ENCODE data around the gene IVD.

The IVD gene

DNA sequence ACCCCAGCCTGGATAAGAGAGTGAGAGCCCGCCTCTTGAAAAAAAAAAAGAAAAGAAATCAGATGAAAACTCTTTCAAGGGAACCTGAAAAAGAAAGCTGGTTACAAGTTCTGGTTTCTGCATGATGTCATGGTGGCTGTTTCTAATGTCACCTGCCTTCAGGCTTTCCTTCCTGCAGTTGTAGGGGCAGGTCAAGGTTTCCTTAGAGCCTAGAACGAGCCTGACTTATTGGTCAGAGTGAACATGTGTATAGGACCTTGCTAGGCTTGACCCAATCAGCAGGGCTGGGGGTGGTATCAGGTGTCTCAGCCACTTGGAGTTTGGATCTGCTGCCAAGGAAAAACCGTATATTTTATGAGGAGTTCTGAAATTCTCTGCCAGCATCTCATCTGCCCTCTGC lies 3.8 kb downstream of the IVD start:
- H4K8ac ChIP-seq (ENCODE audit: low read depth, low read length), result no peak overlapping the region
- H3K9ac ChIP-seq (ENCODE audit: low read length), result no peak overlapping the region
- H3K18ac ChIP-seq (ENCODE audit: low read length), result no peak overlapping the region
- H2BK5ac ChIP-seq (ENCODE audit: low read length), result no peak overlapping the region
- H3K79me2 ChIP-seq (ENCODE audit: control insufficient read depth, insufficient read depth, low read length), result peaks cover 14% of the 10 kb centered on the region
- no peak overlapping the region for H3K4me3 ChIP-seq (ENCODE audit: low read length)
- H3K27ac ChIP-seq (ENCODE audit: low read depth, low read length), result no peak overlapping the region
- H3K4me1 ChIP-seq (ENCODE audit: control insufficient read depth, low read depth, low read length), result no peaks in the 10 kb centered on the region
- peaks cover 15% of the 10 kb centered on the region for H3K79me1 ChIP-seq (ENCODE audit: low read length)
- H2AK5ac ChIP-seq (ENCODE audit: low read length), result no peak overlapping the region
- no peak overlapping the region for H2BK120ac ChIP-seq (ENCODE audit: low read depth, low read length)
- H3K4ac ChIP-seq (ENCODE audit: low read depth, low read length), result no peak overlapping the region
- no peak overlapping the region for H3K56ac ChIP-seq (ENCODE audit: low read length)
- H4K5ac ChIP-seq (ENCODE audit: low read length), result no peak overlapping the region
- H2BK15ac ChIP-seq (replicated peaks; ENCODE audit: low read depth), result no peak overlapping the region
- H3K36me3 ChIP-seq (ENCODE audit: control insufficient read depth, insufficient read depth, low read length), result peaks cover 15% of the 10 kb centered on the region
- DNase-seq, result no peak
- no peak overlapping the region for H3K4me2 ChIP-seq (ENCODE audit: low read length)
- H3K27me3 ChIP-seq (ENCODE audit: insufficient read depth, low read length, poor library complexity), result no peaks in the 10 kb centered on the region
- no peak overlapping the region for H3K23ac ChIP-seq (ENCODE audit: low read length)
- WGBS (ENCODE audit: extremely low coverage, insufficient coverage, low lambda C conversion rate), result no CpG with 5 or more reads among the region's 3 CpGs

- Histone ChIP-seq H4K5ac (ENCODE audit: low read length) (no peak overlapping the region), H3K56ac (ENCODE audit: low read length) (no peak overlapping the region), H2BK15ac (replicated peaks; ENCODE audit: low read depth) (no peak overlapping the region), H2AK5ac (ENCODE audit: low read length) (no peak overlapping the region), H3K79me1 (ENCODE audit: low read length) (peaks cover 15% of the 10 kb centered on the region), H3K4me1 (ENCODE audit: control insufficient read depth, low read depth, low read length) (no peaks in the 10 kb centered on the region), H3K18ac (ENCODE audit: low read length) (no peak overlapping the region), H3K4ac (ENCODE audit: low read depth, low read length) (no peak overlapping the region), H3K4me2 (ENCODE audit: low read length) (no peak overlapping the region), H4K8ac (ENCODE audit: low read depth, low read length) (no peak overlapping the region), H3K23ac (ENCODE audit: low read length) (no peak overlapping the region), H3K79me2 (ENCODE audit: control insufficient read depth, insufficient read depth, low read length) (peaks cover 14% of the 10 kb centered on the region), H3K27me3 (ENCODE audit: insufficient read depth, low read length, poor library complexity) (no peaks in the 10 kb centered on the region), H3K36me3 (ENCODE audit: control insufficient read depth, insufficient read depth, low read length) (peaks cover 18% of the 10 kb centered on the region), H3K9ac (ENCODE audit: low read length) (no peak overlapping the region), H2BK120ac (ENCODE audit: low read depth, low read length) (no peak overlapping the region), H2BK5ac (ENCODE audit: low read length) (no peak overlapping the region), H3K4me3 (ENCODE audit: low read length) (no peak overlapping the region), H3K27ac (ENCODE audit: low read depth, low read length) (no peak overlapping the region)
- no peak for DNase-seq
- WGBS (ENCODE audit: extremely low coverage, insufficient coverage, low lambda C conversion rate), result no CpG with 5 or more reads among the region's 11 CpGs
Observed at GRCh38 chr15:40410476-40410875, 4.9 kb downstream of the IVD start.

- Histone ChIP-seq H3K36me3 (ENCODE audit: control insufficient read depth, insufficient read depth, low read length) (peaks cover 22% of the 10 kb centered on the region), H3K4me2 (ENCODE audit: low read length) (no peak overlapping the region)
Observed at GRCh38 chr15:40412095-40412759, 6.6 kb downstream of the IVD start.

DNA sequence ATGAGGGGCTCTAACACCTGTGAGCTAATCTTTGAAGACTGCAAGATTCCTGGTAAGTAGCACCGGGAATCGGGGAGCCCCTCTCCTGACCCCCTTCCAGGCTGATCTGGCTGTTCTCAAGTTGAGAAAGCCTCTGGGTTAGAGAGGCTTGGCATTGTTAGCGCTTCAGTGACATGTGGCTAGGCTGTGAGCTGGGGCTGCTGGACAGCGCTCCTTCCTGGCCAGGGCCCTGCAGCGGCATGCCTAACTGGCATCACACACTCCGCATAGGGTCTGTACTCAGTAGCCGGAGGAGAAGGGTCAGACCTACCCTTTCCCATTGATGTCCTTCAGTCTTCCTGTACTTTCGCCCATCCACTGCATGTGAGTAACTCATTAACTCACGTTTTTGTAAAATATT lies 7.4 kb downstream of the IVD start:
- Histone ChIP-seq H3K27me3 (ENCODE audit: insufficient read depth, low read length, poor library complexity) (no peaks in the 10 kb centered on the region), H3K4ac (ENCODE audit: low read depth, low read length) (no peak overlapping the region), H3K4me3 (ENCODE audit: low read length) (no peak overlapping the region), H4K8ac (ENCODE audit: low read depth, low read length) (no peak overlapping the region), H2BK5ac (ENCODE audit: low read length) (no peak overlapping the region), H3K27ac (ENCODE audit: low read depth, low read length) (no peak overlapping the region), H2AK5ac (ENCODE audit: low read length) (no peak overlapping the region), H3K79me2 (ENCODE audit: control insufficient read depth, insufficient read depth, low read length) (no peaks in the 10 kb centered on the region), H3K18ac (ENCODE audit: low read length) (no peak overlapping the region), H2BK15ac (replicated peaks; ENCODE audit: low read depth) (no peak overlapping the region), H3K36me3 (ENCODE audit: control insufficient read depth, insufficient read depth, low read length) (peaks cover 22% of the 10 kb centered on the region), H4K5ac (ENCODE audit: low read length) (no peak overlapping the region), H3K56ac (ENCODE audit: low read length) (no peak overlapping the region), H3K9ac (ENCODE audit: low read length) (no peak overlapping the region), H3K4me2 (ENCODE audit: low read length) (no peak overlapping the region), H2BK120ac (ENCODE audit: low read depth, low read length) (no peak overlapping the region), H3K23ac (ENCODE audit: low read length) (no peak overlapping the region), H3K4me1 (ENCODE audit: control insufficient read depth, low read depth, low read length) (no peaks in the 10 kb centered on the region), H3K79me1 (ENCODE audit: low read length) (peaks cover 4% of the 10 kb centered on the region)
- WGBS (ENCODE audit: extremely low coverage, insufficient coverage, low lambda C conversion rate), result no CpG with 5 or more reads among the region's 9 CpGs
- DNase-seq, result no peak

More at GRCh38 chr15:40412095-40412759, 6.6 kb downstream of the IVD start:
- no peak overlapping the region for H3K27ac ChIP-seq (ENCODE audit: low read depth, low read length)
- no peak overlapping the region for H2BK15ac ChIP-seq (replicated peaks; ENCODE audit: low read depth)
- no peak overlapping the region for H3K9ac ChIP-seq (ENCODE audit: low read length)
- no CpG with 5 or more reads among the region's 7 CpGs for WGBS (ENCODE audit: extremely low coverage, insufficient coverage, low lambda C conversion rate)
- H3K4me1 ChIP-seq (ENCODE audit: control insufficient read depth, low read depth, low read length), result no peaks in the 10 kb centered on the region
- H3K27me3 ChIP-seq (ENCODE audit: insufficient read depth, low read length, poor library complexity), result no peaks in the 10 kb centered on the region
- H4K5ac ChIP-seq (ENCODE audit: low read length), result no peak overlapping the region
- peaks cover 11% of the 10 kb centered on the region for H3K79me1 ChIP-seq (ENCODE audit: low read length)
- H3K4me3 ChIP-seq (ENCODE audit: low read length), result no peak overlapping the region
- H3K4ac ChIP-seq (ENCODE audit: low read depth, low read length), result no peak overlapping the region
- no peak for DNase-seq
- H2BK5ac ChIP-seq (ENCODE audit: low read length), result no peak overlapping the region
- no peak overlapping the region for H3K56ac ChIP-seq (ENCODE audit: low read length)
- H2BK120ac ChIP-seq (ENCODE audit: low read depth, low read length), result no peak overlapping the region
- no peak overlapping the region for H3K18ac ChIP-seq (ENCODE audit: low read length)
- no peak overlapping the region for H3K23ac ChIP-seq (ENCODE audit: low read length)
- no peak overlapping the region for H4K8ac ChIP-seq (ENCODE audit: low read depth, low read length)
- H2AK5ac ChIP-seq (ENCODE audit: low read length), result no peak overlapping the region
- peaks cover 4% of the 10 kb centered on the region for H3K79me2 ChIP-seq (ENCODE audit: control insufficient read depth, insufficient read depth, low read length)

DNA sequence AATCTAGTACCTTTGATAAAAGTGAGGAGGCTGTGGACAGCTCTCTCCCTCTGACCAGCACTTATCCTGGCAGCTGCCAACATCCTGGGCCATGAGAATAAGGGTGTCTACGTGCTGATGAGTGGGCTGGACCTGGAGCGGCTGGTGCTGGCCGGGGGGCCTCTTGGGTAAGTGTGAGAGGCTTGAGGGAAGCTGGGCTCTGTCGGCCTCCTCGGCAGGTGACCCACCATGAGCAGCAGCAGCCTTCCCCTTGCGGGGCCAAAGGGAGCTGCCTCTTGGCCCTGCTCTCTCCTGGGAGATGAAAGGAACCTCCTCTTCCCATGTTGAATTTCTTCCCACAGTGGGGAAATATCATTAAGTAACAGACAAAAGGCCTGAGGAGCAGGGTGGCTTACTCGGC lies 9.2 kb downstream of the IVD start:
- Histone ChIP-seq H4K8ac (ENCODE audit: low read depth, low read length) (no peak overlapping the region), H3K4me3 (ENCODE audit: low read length) (no peak overlapping the region), H3K23ac (ENCODE audit: low read length) (no peak overlapping the region), H3K4me2 (ENCODE audit: low read length) (no peak overlapping the region), H4K5ac (ENCODE audit: low read length) (no peak overlapping the region), H3K4me1 (ENCODE audit: control insufficient read depth, low read depth, low read length) (no peaks in the 10 kb centered on the region), H3K18ac (ENCODE audit: low read length) (no peak overlapping the region), H3K56ac (ENCODE audit: low read length) (no peak overlapping the region), H3K79me2 (ENCODE audit: control insufficient read depth, insufficient read depth, low read length) (no peaks in the 10 kb centered on the region), H3K79me1 (ENCODE audit: low read length) (no peaks in the 10 kb centered on the region), H3K9ac (ENCODE audit: low read length) (no peak overlapping the region), H3K27ac (ENCODE audit: low read depth, low read length) (no peak overlapping the region), H3K27me3 (ENCODE audit: insufficient read depth, low read length, poor library complexity) (no peaks in the 10 kb centered on the region), H2AK5ac (ENCODE audit: low read length) (no peak overlapping the region), H2BK15ac (replicated peaks; ENCODE audit: low read depth) (no peak overlapping the region), H3K36me3 (ENCODE audit: control insufficient read depth, insufficient read depth, low read length) (peaks cover 19% of the 10 kb centered on the region), H3K4ac (ENCODE audit: low read depth, low read length) (no peak overlapping the region), H2BK5ac (ENCODE audit: low read length) (no peak overlapping the region), H2BK120ac (ENCODE audit: low read depth, low read length) (no peak overlapping the region)
- no CpG with 5 or more reads among the region's 7 CpGs for WGBS (ENCODE audit: extremely low coverage, insufficient coverage, low lambda C conversion rate)
- no peak for DNase-seq

- Histone ChIP-seq H2BK120ac (ENCODE audit: low read depth, low read length) (no peak overlapping the region), H3K36me3 (ENCODE audit: control insufficient read depth, insufficient read depth, low read length) (peaks cover 19% of the 10 kb centered on the region), H3K4me1 (ENCODE audit: control insufficient read depth, low read depth, low read length) (no peaks in the 10 kb centered on the region), H2BK15ac (replicated peaks; ENCODE audit: low read depth) (no peak overlapping the region), H3K23ac (ENCODE audit: low read length) (no peak overlapping the region), H3K4me3 (ENCODE audit: low read length) (no peak overlapping the region), H3K27me3 (ENCODE audit: insufficient read depth, low read length, poor library complexity) (no peaks in the 10 kb centered on the region), H3K9ac (ENCODE audit: low read length) (no peak overlapping the region), H3K79me2 (ENCODE audit: control insufficient read depth, insufficient read depth, low read length) (no peaks in the 10 kb centered on the region), H3K56ac (ENCODE audit: low read length) (no peak overlapping the region), H3K27ac (ENCODE audit: low read depth, low read length) (no peak overlapping the region), H3K18ac (ENCODE audit: low read length) (no peak overlapping the region), H3K4me2 (ENCODE audit: low read length) (no peak overlapping the region), H2AK5ac (ENCODE audit: low read length) (no peak overlapping the region), H3K79me1 (ENCODE audit: low read length) (no peaks in the 10 kb centered on the region), H3K4ac (ENCODE audit: low read depth, low read length) (no peak overlapping the region), H4K5ac (ENCODE audit: low read length) (no peak overlapping the region), H4K8ac (ENCODE audit: low read depth, low read length) (no peak overlapping the region), H2BK5ac (ENCODE audit: low read length) (no peak overlapping the region)
- DNase-seq, result no peak
- WGBS (ENCODE audit: extremely low coverage, insufficient coverage, low lambda C conversion rate), result no CpG with 5 or more reads among the region's 10 CpGs
Observed at GRCh38 chr15:40415226-40415625, 9.6 kb downstream of the IVD start.

All from mesendoderm (in vitro differentiated cells).